Activated T-helper 2 cell treated with anti-CD3 and anti-CD28 coated beads, Interferon-gamma antibody, Interleukin-2, Interleukin-4, amounts not matched to agents 10 μg/mL and 5 μg/mL and 100 μg/mL, durations not matched to agents 14 hours and 24 hours and 36 hours (primary cell): ENCODE results near the gene ZDHHC15. TPM values are rescaled to one million over a fixed set of nuclear protein-coding genes. Genes with fewer than 3 reads are reported as not detected.
"Not testable (repeated sequence)": the region's sequence is repeated elsewhere in the genome, so short reads cannot be mapped to it uniquely, and the experiment has no call there.

ENCODE experiments used
- DNase-seq: peaks from one replicate; pipeline ENCODE4 v3.0.0; 2021; ENCODE audit warnings: low spot score
- H3K27ac Mint-ChIP-seq: one replicate; pipeline ENCODE4 v1.8.0; 2021; ENCODE audit warnings: mixed read lengths
- H3K27me3 Mint-ChIP-seq: one replicate; pipeline ENCODE4 v1.8.0; 2021; ENCODE audit warnings: low read depth, mixed read lengths
- H3K36me3 Mint-ChIP-seq: one replicate; pipeline ENCODE4 v1.8.0; 2021; ENCODE audit warnings: low read depth, mixed read lengths
- H3K4me1 Mint-ChIP-seq: one replicate; pipeline ENCODE4 v1.8.0; 2021; ENCODE audit warnings: low read depth, mixed read lengths
- H3K4me3 Mint-ChIP-seq: one replicate; pipeline ENCODE4 v1.8.0; 2021; ENCODE audit warnings: low read depth, mild to moderate bottlenecking, moderate library complexity, mixed read lengths
- H3K9me3 Mint-ChIP-seq: one replicate; pipeline ENCODE4 v1.8.0; 2021; ENCODE audit warnings: mixed read lengths
- intact Hi-C: fragments of 100-400 bp; cut with micrococcal nuclease; formaldehyde crosslinking; loops from one replicate; pipeline ENCODE4 v1.15.1; 2023
- total RNA-seq: library from RNA; stranded (reverse); gene quantifications from 2 replicates; pipeline ENCODE4 v1.2.3, GENCODE V29; 2022

Gene ZDHHC15
- total RNA-seq, 1 donor from 2014 or later: 0.05 TPM

DNA sequence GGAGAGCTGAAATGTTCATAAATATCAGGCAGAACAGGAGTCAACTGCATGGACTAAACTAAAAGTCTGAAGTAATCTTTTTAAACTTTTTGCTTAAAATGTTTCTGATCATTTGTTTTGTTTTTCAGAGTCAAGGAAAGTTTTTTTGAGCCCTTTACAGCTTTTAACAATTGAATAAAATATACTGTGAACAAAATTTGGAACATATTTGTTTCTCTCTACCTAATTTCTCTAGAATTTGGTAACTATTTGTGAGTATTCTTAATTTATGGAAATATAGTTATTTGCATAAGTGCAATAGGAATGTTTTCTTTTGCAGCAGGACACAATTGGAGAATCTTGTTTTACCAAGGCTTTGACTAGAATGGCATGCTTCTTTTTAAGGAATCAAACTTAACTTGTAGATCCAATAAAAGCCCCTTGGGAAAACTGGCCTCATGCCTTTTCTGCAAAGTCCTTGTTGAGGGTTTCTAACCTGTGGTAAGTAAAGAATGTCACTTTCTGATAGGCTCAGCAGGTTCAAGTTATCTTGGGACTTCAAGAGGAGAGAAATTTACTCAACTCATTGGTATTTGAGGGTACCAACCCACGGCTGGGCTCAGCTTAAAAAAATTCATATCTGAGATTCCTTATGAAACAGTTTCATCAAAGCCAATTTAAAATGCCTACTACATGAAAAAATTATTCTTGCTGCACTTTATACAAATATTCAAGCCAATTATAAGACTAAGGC, 157.4 kb downstream of the ZDHHC15 start:
- intact Hi-C loops: no loop called here
- H3K4me1 Mint-ChIP-seq: no peaks in the 10 kb centered on the region

DNA sequence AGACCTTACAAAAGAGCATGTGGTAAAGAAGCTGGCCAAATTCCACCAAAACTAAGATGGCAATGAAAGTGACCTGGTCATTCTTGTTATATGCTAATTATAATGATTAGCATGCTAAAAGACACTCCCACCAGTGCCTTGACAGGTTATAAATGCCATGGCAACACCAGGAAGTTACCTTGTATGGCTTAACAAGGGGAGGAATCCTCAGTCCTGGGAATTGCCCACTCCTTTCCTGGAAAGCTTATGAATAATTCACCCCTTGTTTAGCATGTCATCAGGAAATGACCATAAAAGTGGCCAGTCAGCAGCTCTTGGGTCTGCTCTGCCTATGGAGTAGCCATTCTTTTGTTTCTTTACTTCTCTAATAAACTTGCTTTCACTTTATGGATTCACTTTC, 161.0 kb downstream of the ZDHHC15 start:
- intact Hi-C loops: no loop called here
- H3K4me3 Mint-ChIP-seq: no peak overlapping the region

More for the DNA sequence above, 157.4 kb downstream of the ZDHHC15 start:
- Mint-ChIP-seq H3K9me3 (peaks cover 7% of the 10 kb centered on the region), H3K27ac (no peak overlapping the region), H3K36me3 (peaks cover 8% of the 10 kb centered on the region), H3K27me3 (no peaks in the 10 kb centered on the region), H3K4me3 (no peak overlapping the region)
- DNase-seq: no peak

GRCh38 chrX:75348601-75349000, 174.2 kb downstream of the ZDHHC15 start:
- H3K4me1 Mint-ChIP-seq, H3K27me3 Mint-ChIP-seq, H3K27ac Mint-ChIP-seq, intact Hi-C loops, DNase-seq, H3K4me3 Mint-ChIP-seq: not testable (repeated sequence)
- Mint-ChIP-seq H3K9me3 (peaks cover 24% of the 10 kb centered on the region), H3K36me3 (peaks cover 13% of the 10 kb centered on the region)

More for the DNA sequence above, 161.0 kb downstream of the ZDHHC15 start:
- peaks cover 8% of the 10 kb centered on the region for H3K36me3 Mint-ChIP-seq
- DNase-seq: no peak
- no peaks in the 10 kb centered on the region for H3K27me3 Mint-ChIP-seq
- no peaks in the 10 kb centered on the region for H3K4me1 Mint-ChIP-seq
- peaks cover 7% of the 10 kb centered on the region for H3K9me3 Mint-ChIP-seq
- H3K27ac Mint-ChIP-seq: no peak overlapping the region

DNA sequence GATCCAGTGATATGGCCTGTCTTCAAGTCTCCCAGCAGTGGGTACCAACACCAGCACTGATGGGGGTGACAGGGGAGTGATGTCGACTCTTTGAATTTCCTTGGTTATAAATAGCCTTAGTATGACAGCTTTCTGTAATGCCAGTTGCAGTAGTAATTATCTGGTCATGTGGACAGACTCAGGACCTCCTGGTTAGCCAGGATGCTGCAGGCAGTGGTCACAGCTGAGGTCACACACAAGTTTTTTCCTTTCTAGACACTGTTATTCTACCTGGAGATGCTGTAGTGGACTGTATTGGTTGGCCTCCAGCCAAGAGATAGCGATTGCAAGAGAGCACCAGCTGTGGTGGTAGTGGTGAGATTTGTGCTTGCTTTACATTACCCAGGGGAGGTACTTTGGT, 185.3 kb downstream of the ZDHHC15 start:
- DNase-seq: no peak
- no peak overlapping the region for H3K27ac Mint-ChIP-seq
- H3K9me3 Mint-ChIP-seq: peaks cover 13% of the 10 kb centered on the region

GRCh38 chrX:75335127-75335458, 187.7 kb downstream of the ZDHHC15 start:
- Mint-ChIP-seq H3K27me3 (no peaks in the 10 kb centered on the region), H3K27ac (no peak overlapping the region), H3K4me1 (no peaks in the 10 kb centered on the region), H3K36me3 (peaks cover 42% of the 10 kb centered on the region), H3K4me3 (no peak overlapping the region), H3K9me3 (peaks cover 34% of the 10 kb centered on the region)
- intact Hi-C loops: no loop called here
- no peak for DNase-seq

More for the DNA sequence above, 185.3 kb downstream of the ZDHHC15 start:
- Mint-ChIP-seq H3K4me1 (no peaks in the 10 kb centered on the region), H3K4me3 (no peak overlapping the region), H3K36me3 (peaks cover 18% of the 10 kb centered on the region), H3K27me3 (no peaks in the 10 kb centered on the region)
- intact Hi-C loops: no loop called here

DNA sequence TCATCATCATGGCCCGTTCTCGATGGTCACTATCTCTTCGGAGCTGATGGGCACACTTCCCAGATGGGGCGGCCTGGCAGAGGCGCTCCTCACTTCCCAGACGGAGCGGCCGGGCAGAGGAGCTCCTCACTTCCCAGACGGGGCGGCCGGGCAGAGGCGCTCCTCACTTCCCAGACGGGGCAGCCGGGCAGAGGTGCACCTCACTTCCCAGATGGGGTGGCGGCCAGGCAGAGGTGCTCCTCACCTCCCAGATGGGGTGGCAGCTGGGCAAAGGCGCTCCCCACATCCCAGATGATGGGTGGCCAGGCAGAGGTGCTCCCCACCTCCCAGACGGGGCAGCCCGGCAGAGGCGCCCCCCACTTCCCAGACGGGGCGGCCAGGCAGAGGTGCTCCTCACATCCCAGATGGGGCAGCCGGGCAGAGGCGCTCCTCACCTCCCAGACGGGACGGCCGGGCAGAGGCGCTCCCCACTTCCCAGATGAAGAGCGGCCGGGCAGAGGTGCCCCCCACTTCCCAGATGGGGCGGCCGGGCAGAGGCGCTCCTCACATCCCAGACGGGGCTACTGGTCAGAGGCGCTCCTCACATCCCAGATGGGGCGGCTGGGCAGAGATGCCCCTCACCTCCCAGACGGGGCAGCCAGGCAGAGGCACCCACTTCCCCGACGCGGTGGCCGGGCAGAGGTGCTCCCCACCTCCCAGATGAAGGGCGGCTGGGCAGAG, 188.3 kb downstream of the ZDHHC15 start:
- H3K4me3 Mint-ChIP-seq, H3K27me3 Mint-ChIP-seq, DNase-seq, intact Hi-C loops, H3K27ac Mint-ChIP-seq, H3K4me1 Mint-ChIP-seq: not testable (repeated sequence)
- Mint-ChIP-seq H3K36me3 (peaks cover 47% of the 10 kb centered on the region), H3K9me3 (peaks cover 35% of the 10 kb centered on the region)

DNA sequence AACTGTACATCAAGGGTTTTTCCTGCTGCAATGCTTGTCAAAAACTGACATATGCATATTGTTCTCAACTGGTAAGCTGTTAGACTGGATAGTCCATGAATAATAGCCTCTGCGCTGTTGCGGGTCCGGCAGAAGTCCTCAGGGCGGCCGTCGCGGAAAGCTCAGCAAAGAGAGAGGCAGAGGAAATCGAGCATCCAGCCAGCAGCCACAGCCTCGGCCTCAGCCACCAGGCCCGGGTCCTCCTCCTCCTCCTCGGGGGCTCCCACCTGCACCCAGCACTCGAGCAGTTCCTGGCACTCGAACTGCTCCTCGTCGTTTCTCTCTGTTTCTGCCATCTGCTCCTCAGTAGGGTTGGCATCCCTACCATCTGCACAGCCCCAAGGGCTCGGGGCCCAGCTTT, 195.2 kb downstream of the ZDHHC15 start:
- Mint-ChIP-seq H3K4me3 (no peak overlapping the region), H3K9me3 (peaks cover 51% of the 10 kb centered on the region), H3K4me1 (no peaks in the 10 kb centered on the region), H3K36me3 (peaks cover 83% of the 10 kb centered on the region), H3K27me3 (no peaks in the 10 kb centered on the region), H3K27ac (no peak overlapping the region)
- intact Hi-C loops: no loop called here
- DNase-seq: no peak

Other genes with a start within 250 kb of the ZDHHC15 start
- 61.0 and 61.5 TPM in 2 replicates for gene UPRT, start 249.0 kb downstream of the ZDHHC15 start, total RNA-seq